ENCODE data around the gene NFIB.

DNA sequence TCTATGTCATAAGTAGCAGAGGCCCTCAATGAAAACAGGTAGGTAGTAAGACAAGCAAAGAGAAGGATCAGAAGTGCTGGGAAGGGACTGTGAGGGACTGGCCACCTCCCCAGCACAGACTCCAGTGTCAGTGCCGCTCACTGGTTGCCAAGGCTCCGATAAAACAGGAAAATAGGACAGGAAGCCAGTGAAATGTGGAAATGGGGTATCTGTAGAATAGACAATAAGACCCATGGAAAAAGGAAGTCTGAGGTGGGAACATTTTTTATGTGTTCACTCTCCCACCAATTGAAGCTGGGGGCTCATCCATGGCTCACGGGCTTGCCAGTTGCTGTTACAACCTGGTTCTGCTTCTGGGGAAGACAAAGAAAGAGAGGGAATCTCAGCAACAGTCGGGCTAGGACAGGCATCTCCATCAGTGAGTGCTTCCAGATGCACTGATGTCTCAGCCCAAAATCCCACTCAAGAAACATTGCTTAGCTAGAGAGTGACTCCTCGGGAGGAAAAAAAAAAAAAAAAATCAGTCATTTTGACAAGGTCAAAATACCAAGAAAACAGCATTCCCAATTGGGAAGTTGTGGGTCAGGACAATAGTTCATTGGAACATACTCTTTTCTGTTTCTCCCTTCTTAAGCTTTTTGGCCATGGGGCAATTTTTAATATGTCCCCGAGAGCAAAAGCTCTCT, 27.6 kb upstream of the NFIB start:
- TF ChIP-seq EZH2 (IDR thresholded peaks at IDR 0.05): no peak
- TF ChIP-seq, protein P1, sequence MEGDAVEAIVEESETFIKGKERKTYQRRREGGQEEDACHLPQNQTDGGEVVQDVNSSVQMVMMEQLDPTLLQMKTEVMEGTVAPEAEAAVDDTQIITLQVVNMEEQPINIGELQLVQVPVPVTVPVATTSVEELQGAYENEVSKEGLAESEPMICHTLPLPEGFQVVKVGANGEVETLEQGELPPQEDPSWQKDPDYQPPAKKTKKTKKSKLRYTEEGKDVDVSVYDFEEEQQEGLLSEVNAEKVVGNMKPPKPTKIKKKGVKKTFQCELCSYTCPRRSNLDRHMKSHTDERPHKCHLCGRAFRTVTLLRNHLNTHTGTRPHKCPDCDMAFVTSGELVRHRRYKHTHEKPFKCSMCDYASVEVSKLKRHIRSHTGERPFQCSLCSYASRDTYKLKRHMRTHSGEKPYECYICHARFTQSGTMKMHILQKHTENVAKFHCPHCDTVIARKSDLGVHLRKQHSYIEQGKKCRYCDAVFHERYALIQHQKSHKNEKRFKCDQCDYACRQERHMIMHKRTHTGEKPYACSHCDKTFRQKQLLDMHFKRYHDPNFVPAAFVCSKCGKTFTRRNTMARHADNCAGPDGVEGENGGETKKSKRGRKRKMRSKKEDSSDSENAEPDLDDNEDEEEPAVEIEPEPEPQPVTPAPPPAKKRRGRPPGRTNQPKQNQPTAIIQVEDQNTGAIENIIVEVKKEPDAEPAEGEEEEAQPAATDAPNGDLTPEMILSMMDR (IDR thresholded peaks at IDR 0.05): no peak
- TF ChIP-seq EZH2phosphoT487 (IDR thresholded peaks at IDR 0.05): no peak
